Measurements from ENCODE around the gene F5.

Gene F5

GRCh38 chr1:169576935-169577331 lies 9.3 kb downstream of the F5 start:
- no peaks in the 10 kb centered on the region for H4K20me1 ChIP-seq (ENCODE audit: low read depth, low read length)
- no peaks in the 10 kb centered on the region for H3K27me3 ChIP-seq (ENCODE audit: low read length)
- H3K9ac ChIP-seq (ENCODE audit: low read length) = no peak overlapping the region
- no peak overlapping the region for H3K27ac ChIP-seq (ENCODE audit: low read depth, low read length)
- no peaks in the 10 kb centered on the region for H3K9me2 ChIP-seq (replicated peaks; ENCODE audit: insufficient read depth, low read length)
- no peaks in the 10 kb centered on the region for H3K9me3 ChIP-seq (ENCODE audit: insufficient read depth, low read length)
- no peaks in the 10 kb centered on the region for H3K36me3 ChIP-seq (ENCODE audit: low read length)
- no peaks in the 10 kb centered on the region for H3F3A ChIP-seq (ENCODE audit: insufficient read depth)
- no peak overlapping the region for H3K4me3 ChIP-seq (ENCODE audit: insufficient read depth, low read length, poor library complexity, severe bottlenecking)
- no peak overlapping the region for H3K4me2 ChIP-seq (ENCODE audit: low read depth, low read length, poor library complexity, severe bottlenecking)
- no peaks in the 10 kb centered on the region for H3K79me2 ChIP-seq (ENCODE audit: insufficient read depth, low read length)
- no peak overlapping the region for H2AFZ ChIP-seq (ENCODE audit: low read depth, low read length, severe bottlenecking)
- TF ChIP-seq CTCF (IDR thresholded peaks at IDR 0.05; ENCODE audit: insufficient read depth, low read length, poor library complexity, severe bottlenecking) (no peak), EZH2phosphoT487 (conservative IDR thresholded peaks at IDR 0.05; ENCODE audit: low read length) (no peak)

GRCh38 chr1:169576241-169576934 lies 9.9 kb downstream of the F5 start:
- no peak for TF ChIP-seq CTCF (IDR thresholded peaks at IDR 0.05; ENCODE audit: insufficient read depth, low read length, poor library complexity, severe bottlenecking)
- TF ChIP-seq EZH2phosphoT487 (conservative IDR thresholded peaks at IDR 0.05; ENCODE audit: low read length) = no peak
- no peaks in the 10 kb centered on the region for H3K36me3 ChIP-seq (ENCODE audit: low read length)
- H2AFZ ChIP-seq (ENCODE audit: low read depth, low read length, severe bottlenecking) = no peak overlapping the region
- no peaks in the 10 kb centered on the region for H3K9me3 ChIP-seq (ENCODE audit: insufficient read depth, low read length)
- no peak overlapping the region for H3K27ac ChIP-seq (ENCODE audit: low read depth, low read length)
- no peaks in the 10 kb centered on the region for H3K79me2 ChIP-seq (ENCODE audit: insufficient read depth, low read length)
- H3K4me2 ChIP-seq (ENCODE audit: low read depth, low read length, poor library complexity, severe bottlenecking) = no peak overlapping the region
- no peaks in the 10 kb centered on the region for H4K20me1 ChIP-seq (ENCODE audit: low read depth, low read length)
- no peak overlapping the region for H3K9ac ChIP-seq (ENCODE audit: low read length)
- no peaks in the 10 kb centered on the region for H3F3A ChIP-seq (ENCODE audit: insufficient read depth)
- no peak overlapping the region for H3K4me3 ChIP-seq (ENCODE audit: insufficient read depth, low read length, poor library complexity, severe bottlenecking)
- H3K27me3 ChIP-seq (ENCODE audit: low read length) = no peaks in the 10 kb centered on the region
- H3K9me2 ChIP-seq (replicated peaks; ENCODE audit: insufficient read depth, low read length) = no peaks in the 10 kb centered on the region

- no peaks in the 10 kb centered on the region for H3K79me2 ChIP-seq (ENCODE audit: insufficient read depth, low read length)
- no peaks in the 10 kb centered on the region for H3K9me3 ChIP-seq (ENCODE audit: insufficient read depth, low read length)
- no peak overlapping the region for H3K27ac ChIP-seq (ENCODE audit: low read depth, low read length)
- no peaks in the 10 kb centered on the region for H3F3A ChIP-seq (ENCODE audit: insufficient read depth)
- H2AFZ ChIP-seq (ENCODE audit: low read depth, low read length, severe bottlenecking) = no peak overlapping the region
- no peaks in the 10 kb centered on the region for H4K20me1 ChIP-seq (ENCODE audit: low read depth, low read length)
- H3K4me2 ChIP-seq (ENCODE audit: low read depth, low read length, poor library complexity, severe bottlenecking) = no peak overlapping the region
- H3K9me2 ChIP-seq (replicated peaks; ENCODE audit: insufficient read depth, low read length) = no peaks in the 10 kb centered on the region
- no peaks in the 10 kb centered on the region for H3K36me3 ChIP-seq (ENCODE audit: low read length)
- H3K27me3 ChIP-seq (ENCODE audit: low read length) = no peaks in the 10 kb centered on the region
- no peak overlapping the region for H3K9ac ChIP-seq (ENCODE audit: low read length)
- no peak overlapping the region for H3K4me3 ChIP-seq (ENCODE audit: insufficient read depth, low read length, poor library complexity, severe bottlenecking)
- TF ChIP-seq CTCF (IDR thresholded peaks at IDR 0.05; ENCODE audit: insufficient read depth, low read length, poor library complexity, severe bottlenecking) = no peak
Observed at GRCh38 chr1:169574336-169574735, 11.9 kb downstream of the F5 start.
